Measurements from ENCODE around the gene NRARP. TPM values are rescaled to one million over a fixed set of nuclear protein-coding genes. Genes with fewer than 3 reads are reported as not detected.

The NRARP gene
- total and polyA plus RNA-seq, 4 donors: 2.1 to 10.8 (median 5.8) TPM

GRCh38 chr9:137266162-137266527, 35.9 kb downstream of the NRARP start:
- no peaks in the 10 kb centered on the region for H3K9me3 ChIP-seq (ENCODE audit: control insufficient read depth in 4 of 4, insufficient read depth in 3 of 4, low read length in 3 of 4)
- peaks cover 11 to 41% (median 16%) of the 10 kb centered on the region in 4 donors for H3K36me3 ChIP-seq (ENCODE audit: control insufficient read depth in 4 of 4, insufficient read depth in 4 of 4, low read length in 4 of 4)
- 90 to 92% methylated on average over 15 of the region's 15 CpGs for WGBS, 2 donors
- peaks cover 0 to 14% (median 4%) of the 10 kb centered on the region in 5 donors for H3K4me1 ChIP-seq (ENCODE audit: control insufficient read depth in 5 of 5, insufficient read depth in 5 of 5, low read length in 5 of 5)
- H3K27ac ChIP-seq (ENCODE audit: low read depth in 1 of 2, low read length in 1 of 2): no peak overlapping the region
- DNase-seq (no peak), ATAC-seq (ENCODE audit: insufficient read depth, low FRiP score) (no peak)
- H3K9ac ChIP-seq (ENCODE audit: insufficient read depth in 1 of 2, low read length in 2 of 2): no peak overlapping the region
- H3K4me3 ChIP-seq: no peak overlapping the region
- no peak for TF ChIP-seq CTCF (IDR thresholded peaks at IDR 0.05; ENCODE audit: control extremely low read depth, extremely low read depth)
- no peaks in the 10 kb centered on the region for H3K27me3 ChIP-seq (ENCODE audit: control insufficient read depth in 3 of 3, insufficient read depth in 3 of 3, low read length in 2 of 3)

GRCh38 chr9:137265496-137266161, 36.4 kb downstream of the NRARP start:
- no peak overlapping the region for H3K9ac ChIP-seq (ENCODE audit: insufficient read depth in 1 of 2, low read length in 2 of 2)
- H3K4me1 ChIP-seq (ENCODE audit: control insufficient read depth in 5 of 5, insufficient read depth in 5 of 5, low read length in 5 of 5): peaks cover 0 to 14% (median 4%) of the 10 kb centered on the region in 5 donors
- H3K36me3 ChIP-seq (ENCODE audit: control insufficient read depth in 4 of 4, insufficient read depth in 4 of 4, low read length in 4 of 4): peaks cover 8 to 38% (median 14%) of the 10 kb centered on the region in 4 donors
- WGBS, 2 donors: 93 to 95% methylated on average over 29 of the region's 29 CpGs
- H3K4me3 ChIP-seq: no peak overlapping the region
- no peaks in the 10 kb centered on the region for H3K27me3 ChIP-seq (ENCODE audit: control insufficient read depth in 3 of 3, insufficient read depth in 3 of 3, low read length in 2 of 3)
- no peak overlapping the region for H3K27ac ChIP-seq (ENCODE audit: low read depth in 1 of 2, low read length in 1 of 2)
- ATAC-seq (ENCODE audit: insufficient read depth, low FRiP score) (no peak), DNase-seq (no peak)
- TF ChIP-seq CTCF (IDR thresholded peaks at IDR 0.05; ENCODE audit: control extremely low read depth, extremely low read depth): no peak
- H3K9me3 ChIP-seq (ENCODE audit: control insufficient read depth in 4 of 4, insufficient read depth in 3 of 4, low read length in 3 of 4): no peaks in the 10 kb centered on the region

GRCh38 chr9:137264067-137264466, 38.0 kb downstream of the NRARP start:
- no peaks in the 10 kb centered on the region for H3K27me3 ChIP-seq (ENCODE audit: control insufficient read depth in 3 of 3, insufficient read depth in 3 of 3, low read length in 2 of 3)
- no peak overlapping the region for H3K9ac ChIP-seq (ENCODE audit: insufficient read depth in 1 of 2, low read length in 2 of 2)
- no peak overlapping the region for H3K27ac ChIP-seq (ENCODE audit: low read depth in 1 of 2, low read length in 1 of 2)
- ATAC-seq (ENCODE audit: insufficient read depth, low FRiP score) (no peak), DNase-seq (no peak)
- H3K36me3 ChIP-seq (ENCODE audit: control insufficient read depth in 4 of 4, insufficient read depth in 4 of 4, low read length in 4 of 4): peaks cover 7 to 41% (median 17%) of the 10 kb centered on the region in 4 donors
- WGBS, 2 donors: 95 to 97% methylated on average over 22 of the region's 22 CpGs
- H3K4me1 ChIP-seq (ENCODE audit: control insufficient read depth in 5 of 5, insufficient read depth in 5 of 5, low read length in 5 of 5): peaks cover 0 to 10% (median 3%) of the 10 kb centered on the region in 5 donors
- H3K9me3 ChIP-seq (ENCODE audit: control insufficient read depth in 4 of 4, insufficient read depth in 3 of 4, low read length in 3 of 4): no peaks in the 10 kb centered on the region
- H3K4me3 ChIP-seq: no peak overlapping the region
- TF ChIP-seq CTCF (IDR thresholded peaks at IDR 0.05; ENCODE audit: control extremely low read depth, extremely low read depth): no peak

- Histone ChIP-seq H3K4me3 (no peak overlapping the region), H3K9ac (ENCODE audit: insufficient read depth in 1 of 2, low read length in 2 of 2) (no peak overlapping the region), H3K4me1 (ENCODE audit: control insufficient read depth in 5 of 5, insufficient read depth in 5 of 5, low read length in 5 of 5) (peaks cover 0 to 5% (median 0%) of the 10 kb centered on the region in 5 donors), H3K9me3 (ENCODE audit: control insufficient read depth in 4 of 4, insufficient read depth in 3 of 4, low read length in 3 of 4) (no peaks in the 10 kb centered on the region), H3K36me3 (ENCODE audit: control insufficient read depth in 4 of 4, insufficient read depth in 4 of 4, low read length in 4 of 4) (peaks cover 12 to 43% (median 19%) of the 10 kb centered on the region in 4 donors), H3K27me3 (ENCODE audit: control insufficient read depth in 3 of 3, insufficient read depth in 3 of 3, low read length in 2 of 3) (no peaks in the 10 kb centered on the region), H3K27ac (ENCODE audit: low read depth in 1 of 2, low read length in 1 of 2) (no peak overlapping the region)
- DNase-seq: no peak
- ATAC-seq (ENCODE audit: insufficient read depth, low FRiP score): no peak
- TF ChIP-seq CTCF (IDR thresholded peaks at IDR 0.05; ENCODE audit: control extremely low read depth, extremely low read depth): no peak
- 82 to 85% methylated on average over 10 of the region's 10 CpGs for WGBS, 2 donors
Measured at GRCh38 chr9:137263506-137263905, 38.6 kb downstream of the NRARP start.
